Naive thymus-derived CD8-positive, alpha-beta T cell (primary cell): ENCODE results near the gene PFKL. TPM values are rescaled to one million over a fixed set of nuclear protein-coding genes. Genes with fewer than 3 reads are reported as not detected.
A peak's percentile ranks its signal among the peaks of the same experiment; 100 is the strongest.

Source experiments
- ATAC-seq, 2 donors: fragments of 150-1000 bp; cut with Tn5 transposase in 1 of 2; sonication (Bioruptor Pico), chemical (Tn5 transposase) in 1 of 2; 1 replicate in 1 of 2; 2 replicates in 1 of 2; pipeline ENCODE4 v1.10.0; 2021; ENCODE audit warnings: mild to moderate bottlenecking in 2 of 2, moderate library complexity in 2 of 2
- POLR2A ChIA-PET: fragments of 350-600 bp; sonication (Branson Sonifier 250); formaldehyde crosslinking; loops from one replicate; lab custom pipeline; 2021; ENCODE audit warnings: antibody characterized with exemption; lab: Charles Lee
- DNase-seq, 10 donors: peaks; one replicate each; pipeline versions ENCODE4 v3.0.0 to v3.0.0-alpha.2; 2020 to 2022
- H3K27ac Mint-ChIP-seq, 10 donors: one replicate each; pipeline ENCODE4 v1.8.0; 2020 to 2022; ENCODE audit warnings: mild to moderate bottlenecking in 10 of 10, mixed read lengths in 10 of 10, moderate library complexity in 4 of 10, inconsistent platforms in 1 of 10
- H3K27me3 Mint-ChIP-seq, 5 donors: one replicate each; pipeline ENCODE4 v1.8.0; 2021 to 2022; ENCODE audit warnings: mixed read lengths in 5 of 5
- H3K36me3 Mint-ChIP-seq, 3 donors: one replicate each; pipeline ENCODE4 v1.8.0; 2020 to 2022; ENCODE audit warnings: mixed read lengths in 3 of 3, mild to moderate bottlenecking in 2 of 3, inconsistent platforms in 1 of 3
- H3K4me1 Mint-ChIP-seq, 4 donors: one replicate each; pipeline ENCODE4 v1.8.0; 2021 to 2022; ENCODE audit warnings: mixed read lengths in 4 of 4
- H3K4me3 Mint-ChIP-seq, 10 donors: one replicate each; pipeline ENCODE4 v1.8.0; 2020 to 2022; ENCODE audit warnings: mild to moderate bottlenecking in 10 of 10, mixed read lengths in 10 of 10, moderate library complexity in 6 of 10, inconsistent platforms in 1 of 10
- H3K9me3 Mint-ChIP-seq, 9 donors: one replicate each; pipeline ENCODE4 v1.8.0; 2020 to 2022; ENCODE audit warnings: mixed read lengths in 9 of 9, mild to moderate bottlenecking in 3 of 9, inconsistent platforms in 1 of 9, moderate library complexity in 1 of 9
- polyA plus RNA-seq, 3 donors: library from polyadenylated mRNA; unstranded; fragments of 300-500 nt; fragmentation: Illumina TruSeq; gene quantifications; one replicate each; pipeline ENCODE4 v1.2.3, GENCODE V29; 2021
- total RNA-seq, 8 experiments: library from RNA in 2 of 8; stranded (reverse) in 2 of 8; gene quantifications; one replicate each; pipeline ENCODE4 v1.2.3 and lab custom pipeline; 2021 to 2026

Gene PFKL
- total and polyA plus RNA-seq, 5 experiments from 2014 or later: 63.2 to 125 (median 79.5) TPM

DNA sequence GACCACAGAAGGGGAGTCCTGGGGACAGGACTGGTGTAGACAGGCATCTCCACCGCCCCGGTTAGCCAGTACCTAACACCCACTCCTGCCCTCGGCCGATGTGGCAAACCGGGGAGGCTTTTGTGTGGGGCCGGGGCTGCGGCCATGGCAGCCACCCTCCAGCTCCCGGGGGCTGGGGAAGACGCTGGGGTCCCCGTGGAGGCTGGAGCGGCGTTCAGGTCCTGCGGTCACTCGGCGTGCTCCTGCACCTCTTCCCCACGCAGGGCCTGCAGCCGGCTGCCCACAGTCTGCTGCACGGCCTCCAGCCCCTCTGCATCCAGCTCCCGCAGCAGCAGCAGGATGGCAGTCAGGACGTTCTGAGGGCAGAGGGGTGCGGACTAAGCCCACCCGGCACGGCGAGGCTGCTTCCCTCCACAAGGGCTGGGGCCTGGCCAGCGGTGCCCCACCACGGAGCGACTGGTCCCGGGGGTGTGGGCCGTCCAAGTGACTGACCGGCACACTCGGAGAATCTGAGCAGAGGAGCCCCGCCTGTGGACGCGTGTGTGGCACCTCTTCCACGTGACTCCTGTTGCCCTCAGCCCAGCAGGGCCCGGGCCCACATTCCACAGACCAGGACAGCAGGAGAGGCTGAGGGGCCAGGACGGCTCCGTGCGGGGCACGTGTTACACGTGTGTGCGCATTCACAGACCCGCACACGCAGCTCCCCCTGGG lies 30.3 kb downstream of the PFKL start:
- ATAC-seq: no peak
- H3K9me3 Mint-ChIP-seq: no peaks in the 10 kb centered on the region
- no peaks in the 10 kb centered on the region for H3K27me3 Mint-ChIP-seq

DNA sequence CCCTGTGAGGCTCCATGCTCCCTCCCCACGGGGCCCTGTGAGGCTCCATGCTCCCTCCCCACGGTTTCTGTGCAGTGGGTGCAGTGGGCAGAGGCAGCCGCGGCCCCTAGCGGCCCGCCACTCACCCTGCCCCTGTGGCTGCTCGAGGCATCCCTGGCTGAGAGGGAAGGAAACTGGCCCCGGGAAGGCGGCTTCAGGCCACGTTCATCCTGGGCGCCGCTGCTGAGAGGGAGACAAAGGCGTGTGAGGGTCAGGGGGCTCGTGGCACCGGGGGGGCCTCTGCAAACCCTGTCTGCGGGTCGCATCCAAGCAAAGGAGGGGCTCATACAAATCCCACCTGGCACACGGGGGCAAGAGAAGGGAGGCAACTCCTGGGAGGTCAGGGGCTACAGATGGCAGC lies 30.8 kb downstream of the PFKL start:
- Mint-ChIP-seq H3K36me3 (peaks cover 0 to 13% (median 0%) of the 10 kb centered on the region in 3 donors), H3K9me3 (no peaks in the 10 kb centered on the region), H3K27ac (no peak overlapping the region), H3K4me1 (peaks cover 0 to 4% (median 0%) of the 10 kb centered on the region in 4 donors), H3K27me3 (no peaks in the 10 kb centered on the region), H3K4me3 (no peak overlapping the region)
- POLR2A ChIA-PET: interaction anchor here (0.8 kb wide), 1 partner anchor 12 kb away, joined by 3 read pairs; no protein-coding TSS in a partner anchor
- no peak for ATAC-seq
- DNase-seq: no peak

More for the DNA sequence above, 30.3 kb downstream of the PFKL start:
- H3K36me3 Mint-ChIP-seq: peaks cover 0 to 11% (median 0%) of the 10 kb centered on the region in 3 donors
- no peak for DNase-seq
- POLR2A ChIA-PET: interaction anchor here (0.8 kb wide), 1 partner anchor 12 kb away, joined by 3 read pairs; no protein-coding TSS in a partner anchor
- peak overlapping the region in 2 of 10 donors; percentile 56 to 67 for H3K27ac Mint-ChIP-seq
- H3K4me1 Mint-ChIP-seq: peaks cover 0 to 4% (median 0%) of the 10 kb centered on the region in 4 donors
- H3K4me3 Mint-ChIP-seq: no peak overlapping the region

DNA sequence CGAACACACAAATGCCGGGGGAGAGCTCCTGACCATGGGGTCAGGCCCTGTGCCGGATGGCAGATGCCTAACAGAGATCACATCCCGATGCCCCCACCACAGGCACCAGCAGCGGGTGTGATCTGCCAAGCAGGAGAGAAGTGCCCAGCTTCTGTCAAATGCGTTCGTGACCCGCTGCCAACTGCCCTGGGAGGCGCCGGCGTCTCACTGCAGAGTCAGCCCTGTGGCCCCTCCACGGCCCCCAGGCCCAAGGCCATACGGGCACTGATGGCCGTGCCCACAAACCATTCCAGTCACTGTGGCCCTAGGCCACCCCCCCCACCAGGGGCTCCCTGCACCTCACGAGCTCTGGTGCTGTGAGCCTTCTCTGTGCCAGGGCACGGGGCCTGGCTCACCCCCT lies 31.4 kb downstream of the PFKL start:
- POLR2A ChIA-PET: no interaction called here
- Mint-ChIP-seq H3K4me3 (no peak overlapping the region), H3K9me3 (no peaks in the 10 kb centered on the region), H3K36me3 (peaks cover 0 to 13% (median 0%) of the 10 kb centered on the region in 3 donors), H3K27ac (peak overlapping the region in 1 of 10 donors; percentile 53), H3K27me3 (no peaks in the 10 kb centered on the region), H3K4me1 (peaks cover 0 to 4% (median 0%) of the 10 kb centered on the region in 4 donors)
- no peak for DNase-seq
- no peak for ATAC-seq

DNA sequence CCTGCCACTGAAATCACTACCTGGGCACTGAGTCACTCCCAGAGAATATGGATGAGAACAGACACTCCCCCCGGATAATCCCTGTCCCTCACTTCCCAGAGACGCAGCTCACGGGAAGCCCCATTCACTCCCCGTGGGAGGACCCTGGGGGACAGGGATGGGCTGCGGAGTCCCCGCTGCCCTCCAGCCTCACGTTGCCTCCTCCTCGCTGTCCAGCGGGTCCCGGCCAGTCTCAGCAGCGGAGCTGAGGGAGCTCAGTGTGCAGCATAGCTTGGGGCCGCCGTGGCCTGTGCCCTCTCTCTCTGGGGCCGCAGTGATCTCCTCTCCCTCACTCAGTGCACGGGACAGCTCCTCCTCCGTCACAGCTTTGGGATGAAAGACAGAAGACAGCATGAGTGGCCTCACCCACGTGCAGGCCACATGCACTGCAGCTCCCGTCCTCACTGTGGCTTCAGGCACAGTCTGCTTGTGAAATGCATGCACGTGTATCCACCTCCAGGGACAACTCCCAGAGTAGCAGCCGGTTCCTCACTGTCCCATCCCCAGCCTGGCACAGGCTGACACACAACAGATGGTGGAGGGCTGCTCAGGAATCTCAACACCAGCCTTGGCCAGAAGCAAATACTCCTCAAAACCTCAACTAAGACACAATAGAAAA lies 31.9 kb downstream of the PFKL start:
- ATAC-seq (no peak), DNase-seq (no peak)
- Mint-ChIP-seq H3K4me3 (peak overlapping the region in 1 of 10 donors; percentile 16), H3K36me3 (peaks cover 0 to 19% (median 0%) of the 10 kb centered on the region in 3 donors), H3K27me3 (no peaks in the 10 kb centered on the region), H3K9me3 (no peaks in the 10 kb centered on the region), H3K4me1 (peaks cover 0 to 4% (median under 1%) of the 10 kb centered on the region in 4 donors), H3K27ac (peak overlapping the region in 4 of 10 donors; percentile 44 to 69 (median 60))
- POLR2A ChIA-PET: no interaction called here

DNA sequence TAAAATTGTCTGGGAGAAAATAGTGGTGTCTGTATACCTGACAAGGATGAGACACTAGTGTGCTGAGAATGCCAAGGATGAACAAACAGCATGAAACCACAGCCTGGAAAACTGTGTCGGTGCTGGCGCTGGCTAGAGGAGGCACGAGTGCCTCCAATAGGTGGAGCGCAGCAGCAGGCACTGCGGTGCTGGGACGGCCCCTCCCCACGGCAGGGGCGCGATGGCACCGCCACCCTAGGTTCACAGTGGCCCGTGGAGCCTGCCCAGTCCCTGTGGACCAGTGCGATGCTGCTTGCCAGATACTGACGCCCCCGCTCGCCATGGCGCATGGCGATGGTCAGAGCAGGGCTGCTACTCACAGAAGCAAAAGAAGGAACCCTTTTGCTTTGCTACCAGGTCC lies 32.5 kb downstream of the PFKL start:
- H3K9me3 Mint-ChIP-seq: no peaks in the 10 kb centered on the region
- no peak overlapping the region for H3K27ac Mint-ChIP-seq
- DNase-seq: no peak
- no peak for ATAC-seq
- peaks cover 0 to 6% (median 2%) of the 10 kb centered on the region in 4 donors for H3K4me1 Mint-ChIP-seq
- peaks cover 0 to 22% (median 0%) of the 10 kb centered on the region in 3 donors for H3K36me3 Mint-ChIP-seq
- H3K27me3 Mint-ChIP-seq: no peaks in the 10 kb centered on the region
- H3K4me3 Mint-ChIP-seq: no peak overlapping the region
- POLR2A ChIA-PET: no interaction called here

DNA sequence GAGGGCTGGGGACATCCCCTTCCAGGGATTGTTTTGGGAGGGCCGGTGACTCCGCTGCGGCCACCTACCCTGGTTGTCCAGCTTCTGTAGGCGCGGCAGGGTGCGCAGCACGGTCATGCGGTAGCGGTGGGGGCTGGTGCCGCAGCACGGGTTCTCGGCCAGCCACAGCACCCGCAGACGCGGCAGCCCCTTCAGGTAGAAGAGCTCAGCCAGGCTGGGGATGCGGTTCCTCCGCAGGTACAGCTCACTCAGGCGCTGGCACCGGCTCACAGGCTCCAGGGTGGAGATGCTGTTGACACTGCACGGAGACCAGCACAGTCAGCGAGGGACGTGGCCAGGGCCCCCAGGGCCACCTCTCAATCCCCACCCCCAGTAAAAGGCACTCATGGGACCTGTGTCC lies 33.1 kb downstream of the PFKL start:
- ATAC-seq (no peak), DNase-seq (no peak)
- POLR2A ChIA-PET: interaction anchor here (1.5 kb wide), 1 partner anchor 122 kb away, joined by 4 read pairs; the partner anchor contains the start of gene LRRC3
- no peaks in the 10 kb centered on the region for H3K27me3 Mint-ChIP-seq
- H3K4me1 Mint-ChIP-seq: peaks cover 0 to 10% (median 5%) of the 10 kb centered on the region in 4 donors
- H3K9me3 Mint-ChIP-seq: no peaks in the 10 kb centered on the region
- H3K4me3 Mint-ChIP-seq: no peak overlapping the region
- H3K27ac Mint-ChIP-seq: peak overlapping the region in 2 of 10 donors; percentile 5 to 13
- H3K36me3 Mint-ChIP-seq: peaks cover 0 to 26% (median 0%) of the 10 kb centered on the region in 3 donors

DNA sequence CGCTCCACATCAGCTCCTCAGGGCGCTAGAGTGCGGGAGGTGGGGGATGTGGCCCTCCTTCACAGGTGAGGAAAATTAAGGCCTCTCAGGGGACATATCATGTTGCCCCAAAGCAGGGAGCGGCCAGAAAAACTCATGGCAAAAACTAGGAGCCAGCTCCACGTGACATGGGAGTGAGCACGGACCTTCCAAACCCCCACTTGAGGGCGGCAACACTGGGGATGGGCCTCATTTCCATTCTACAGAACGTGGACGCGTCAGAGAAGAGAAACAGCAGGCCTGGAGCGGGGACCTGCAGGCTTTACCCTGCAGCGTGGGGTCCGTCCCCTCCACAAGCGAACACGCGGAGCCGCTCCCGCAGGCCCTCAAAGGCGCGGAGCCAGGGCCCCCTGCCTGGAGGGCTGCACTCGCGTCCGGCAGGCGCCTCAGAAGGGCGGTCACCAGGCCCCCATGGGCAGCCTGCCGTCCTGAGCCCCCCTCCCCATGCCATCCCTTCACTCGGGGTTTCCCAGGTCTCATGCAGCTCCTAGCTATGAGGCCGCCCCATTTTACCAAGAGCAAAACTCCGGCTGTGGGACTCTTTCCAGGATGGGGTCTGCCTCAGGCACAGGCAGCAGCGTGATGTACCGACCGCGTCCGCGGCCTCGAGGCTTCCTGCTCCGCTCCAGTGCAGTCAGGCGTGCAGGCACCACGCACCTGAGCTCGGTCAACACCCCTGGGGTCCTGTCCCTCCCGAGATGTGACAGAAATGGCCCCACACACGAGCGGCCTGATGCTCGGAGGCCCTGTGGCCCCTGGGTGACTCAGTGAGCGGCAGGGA lies 33.9 kb downstream of the PFKL start:
- no peak for ATAC-seq
- no peaks in the 10 kb centered on the region for H3K9me3 Mint-ChIP-seq
- H3K27ac Mint-ChIP-seq: no peak overlapping the region
- no peaks in the 10 kb centered on the region for H3K27me3 Mint-ChIP-seq
- POLR2A ChIA-PET: interaction anchor here (1.5 kb wide), 1 partner anchor 122 kb away, joined by 4 read pairs; the partner anchor contains the start of gene LRRC3
- peaks cover 0 to 26% (median 0%) of the 10 kb centered on the region in 3 donors for H3K36me3 Mint-ChIP-seq
- no peak for DNase-seq
- H3K4me3 Mint-ChIP-seq: no peak overlapping the region
- H3K4me1 Mint-ChIP-seq: peaks cover 1 to 14% (median 7%) of the 10 kb centered on the region in 4 donors

DNA sequence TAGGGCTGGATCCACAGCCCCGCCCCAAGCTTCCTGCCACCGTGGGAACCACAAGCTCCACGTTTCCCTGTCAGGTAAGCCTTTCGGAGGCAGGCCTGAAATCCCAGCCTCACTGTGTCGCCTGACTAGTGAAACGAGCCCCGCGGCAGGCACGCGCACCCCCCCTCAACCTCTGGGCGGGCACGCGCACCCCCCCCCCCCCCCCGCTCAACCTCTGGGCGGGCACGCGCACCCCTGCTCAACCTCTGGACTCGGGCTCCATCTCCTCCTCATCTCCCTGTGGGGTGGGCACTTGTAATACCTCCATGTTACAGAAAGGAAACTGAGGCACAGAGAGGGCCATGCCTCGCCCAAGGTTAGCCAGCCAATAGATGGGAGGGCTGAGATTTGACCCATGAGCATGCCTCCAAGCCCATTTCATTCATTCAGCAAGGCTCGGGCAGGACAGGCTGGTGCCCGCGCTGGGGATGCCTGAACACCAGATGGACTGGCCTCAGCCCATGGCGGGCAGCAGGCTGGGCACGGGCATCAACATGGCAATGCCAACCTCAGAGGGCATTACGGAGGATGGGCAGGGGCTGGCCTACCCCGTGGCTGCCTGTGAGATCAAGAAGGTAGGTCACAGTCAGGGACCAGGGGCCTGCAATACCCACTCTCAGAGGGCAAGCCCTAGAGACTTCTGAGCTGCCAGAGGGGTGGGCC lies 34.6 kb downstream of the PFKL start:
- no peaks in the 10 kb centered on the region for H3K9me3 Mint-ChIP-seq
- peak overlapping the region in 2 of 10 donors; percentile 56 to 75 for H3K27ac Mint-ChIP-seq
- DNase-seq: no peak
- peaks cover 4 to 16% (median 11%) of the 10 kb centered on the region in 4 donors for H3K4me1 Mint-ChIP-seq
- no peaks in the 10 kb centered on the region for H3K27me3 Mint-ChIP-seq
- POLR2A ChIA-PET: interaction anchor here (1.5 kb wide), 1 partner anchor 121 kb away, joined by 4 read pairs; the partner anchor contains the start of gene LRRC3
- peaks cover 0 to 26% (median 0%) of the 10 kb centered on the region in 3 donors for H3K36me3 Mint-ChIP-seq
- no peak overlapping the region for H3K4me3 Mint-ChIP-seq
- ATAC-seq: no peak

DNA sequence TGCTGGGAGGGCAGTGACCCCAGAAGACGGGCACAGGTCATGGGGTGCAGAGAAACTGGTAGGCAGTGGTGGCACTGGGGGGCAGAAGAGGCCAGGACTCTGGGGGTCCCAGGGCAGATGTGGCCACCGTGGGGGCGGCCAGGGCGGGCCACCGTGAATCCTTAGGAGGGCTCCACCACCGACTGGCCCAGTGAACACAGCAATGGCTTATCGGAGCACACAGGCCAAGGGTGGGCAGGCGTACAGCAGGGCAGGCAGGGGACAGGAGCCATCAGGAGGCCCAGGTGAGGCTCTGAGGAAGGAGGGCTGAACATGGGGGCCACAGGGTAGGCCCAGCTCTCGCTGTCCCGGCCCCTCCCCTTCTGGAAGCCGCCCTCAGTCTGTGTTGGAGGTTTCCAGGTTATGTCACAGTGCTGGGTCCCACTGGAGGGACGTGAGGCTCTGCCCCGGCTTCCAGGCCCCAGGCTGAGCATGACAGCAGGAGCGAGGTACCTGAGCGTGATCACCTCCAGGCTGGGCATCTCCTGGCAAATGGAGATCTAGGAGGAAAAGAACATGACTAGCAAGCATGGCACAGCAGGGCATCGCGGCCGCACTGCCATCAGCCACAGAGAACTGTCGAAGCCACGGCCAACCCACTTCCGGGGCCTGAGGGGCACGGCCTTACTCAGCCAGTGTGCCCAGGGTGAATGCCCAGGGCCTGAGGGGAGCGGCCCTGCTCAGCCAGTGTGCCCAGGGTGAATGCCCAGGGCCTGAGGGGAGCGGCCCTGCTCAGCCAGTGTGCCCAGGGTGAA lies 35.6 kb downstream of the PFKL start:
- POLR2A ChIA-PET: no interaction called here
- no peaks in the 10 kb centered on the region for H3K27me3 Mint-ChIP-seq
- H3K27ac Mint-ChIP-seq: no peak overlapping the region
- H3K9me3 Mint-ChIP-seq: no peaks in the 10 kb centered on the region
- no peak overlapping the region for H3K4me3 Mint-ChIP-seq
- H3K36me3 Mint-ChIP-seq: peaks cover 0 to 26% (median 0%) of the 10 kb centered on the region in 3 donors
- DNase-seq (no peak), ATAC-seq (no peak)
- peaks cover 9 to 25% (median 19%) of the 10 kb centered on the region in 4 donors for H3K4me1 Mint-ChIP-seq

DNA sequence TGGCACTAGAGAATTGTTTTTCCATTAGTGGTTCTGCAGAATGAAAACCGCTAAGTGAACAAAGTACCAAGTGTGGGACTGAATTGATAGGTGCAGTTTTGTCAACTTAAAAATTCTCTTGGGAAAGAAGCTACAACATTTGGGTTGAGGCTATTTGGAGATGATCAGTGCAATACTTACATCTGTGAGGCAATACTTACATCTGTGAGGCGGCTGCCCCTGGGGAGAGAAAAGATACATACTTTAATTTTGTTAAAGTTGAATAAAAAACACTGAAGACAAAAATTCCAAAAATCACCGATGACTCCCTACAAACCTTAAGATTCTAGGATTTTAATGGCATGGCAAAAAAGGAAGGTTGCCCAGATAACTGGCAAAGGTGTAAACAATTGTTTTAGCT lies 37.6 kb downstream of the PFKL start:
- POLR2A ChIA-PET: interaction anchor here (0.7 to 2.5 kb wide), 5 partner anchors 8 to 549 kb away, joined by 3 to 8 read pairs (median 4); no protein-coding TSS in a partner anchor
- H3K4me3 Mint-ChIP-seq: peak overlapping the region in 8 of 10 donors; percentile 8 to 85 (median 72)
- H3K9me3 Mint-ChIP-seq: no peaks in the 10 kb centered on the region
- DNase-seq (no peak), ATAC-seq (no peak)
- H3K36me3 Mint-ChIP-seq: peaks cover 0 to 22% (median 0%) of the 10 kb centered on the region in 3 donors
- H3K27me3 Mint-ChIP-seq: no peaks in the 10 kb centered on the region
- peaks cover 11 to 31% (median 25%) of the 10 kb centered on the region in 4 donors for H3K4me1 Mint-ChIP-seq
- peak overlapping the region; percentile 78 to 94 (median 86) for H3K27ac Mint-ChIP-seq
